WTC11 (cell line): ENCODE measurements around the gene GPR84. TPM values are rescaled to one million over a fixed set of nuclear protein-coding genes. Genes with fewer than 3 reads are reported as not detected.

Experiments
- ATAC-seq: fragments of 200-7000 bp; cut with Tn5 transposase; 2 replicates; pipeline ENCODE4 v1.10.0; 2021; ENCODE audit warnings: mild to moderate bottlenecking, moderate library complexity
- CTCF ChIA-PET: fragments of 300-600 bp; sonication (Branson Sonifier 250); formaldehyde crosslinking; loops from one replicate; lab custom pipeline; 2021; ENCODE audit warnings: antibody characterized with exemption; lab: Charles Lee
- POLR2A ChIA-PET: fragments of 350-600 bp; sonication (Branson Sonifier 250); formaldehyde crosslinking; loops from one replicate; lab custom pipeline; 2021; ENCODE audit warnings: antibody characterized with exemption; lab: Charles Lee
- DNase-seq: peaks from one replicate; pipeline ENCODE4 v3.0.0; 2021; ENCODE audit warnings: low spot score
- H3K27ac Mint-ChIP-seq: 2 replicates; pipeline ENCODE4 v1.8.0; 2021; ENCODE audit warnings: mixed read lengths
- H3K27me3 Mint-ChIP-seq: 2 replicates; pipeline ENCODE4 v1.8.0; 2021; ENCODE audit warnings: low read depth, mild to moderate bottlenecking, moderate library complexity, mixed read lengths
- H3K36me3 Mint-ChIP-seq: 2 replicates; pipeline ENCODE4 v1.8.0; 2021; ENCODE audit warnings: mixed read lengths
- H3K4me1 Mint-ChIP-seq: 2 replicates; pipeline ENCODE4 v1.8.0; 2022; ENCODE audit warnings: mixed read lengths
- H3K4me3 Mint-ChIP-seq: 2 replicates; pipeline ENCODE4 v1.8.0; 2021; ENCODE audit warnings: mild to moderate bottlenecking, moderate library complexity, mixed read lengths
- H3K9me3 Mint-ChIP-seq: 2 replicates; pipeline ENCODE4 v1.8.0; 2021; ENCODE audit warnings: mixed read lengths
- ATF1 ChIP-seq: sonication (generic); formaldehyde crosslinking; IDR thresholded peaks from 2 replicates; pipeline ENCODE4 v1.8.1; 2023; ENCODE audit warnings: mild to moderate bottlenecking, moderate library complexity, missing genetic modification reagents
- CBFB ChIP-seq: sonication (generic); formaldehyde crosslinking; IDR thresholded peaks from 2 replicates; pipeline ENCODE4 v1.8.1; 2022; ENCODE audit warnings: mild to moderate bottlenecking, low read depth, missing genetic modification reagents
- EMX1 ChIP-seq: fragments of 250-450 bp; sonication (Bioruptor Pico); IDR thresholded peaks from 2 replicates; pipeline ENCODE4 v1.8.0; 2021; ENCODE audit warnings: mild to moderate bottlenecking
- ESRRA ChIP-seq: sonication (generic); formaldehyde crosslinking; IDR thresholded peaks from 2 replicates; pipeline ENCODE4 v1.8.1; 2022; ENCODE audit warnings: mild to moderate bottlenecking, missing genetic modification reagents, borderline replicate concordance
- FOXK1 ChIP-seq: sonication (generic); formaldehyde crosslinking; IDR thresholded peaks from 2 replicates; pipeline ENCODE4 v1.8.0; 2022; ENCODE audit warnings: mild to moderate bottlenecking, moderate library complexity, missing genetic modification reagents
- GRHL2 ChIP-seq: fragments of 250-450 bp; sonication (Bioruptor Pico); IDR thresholded peaks from 2 replicates; pipeline ENCODE4 v1.8.0; 2022; ENCODE audit warnings: mild to moderate bottlenecking, moderate library complexity; ENCODE audit not compliant: insufficient replicate concordance, severe bottlenecking
- HMGA2 ChIP-seq: fragments of 250-450 bp; sonication (Bioruptor Pico); IDR thresholded peaks from 2 replicates; pipeline ENCODE4 v1.4.0; 2021; ENCODE audit warnings: mild to moderate bottlenecking, moderate library complexity
- HMGXB4 ChIP-seq: sonication (generic); formaldehyde crosslinking; IDR thresholded peaks from 2 replicates; pipeline ENCODE4 v1.8.1; 2023; ENCODE audit warnings: mild to moderate bottlenecking, moderate library complexity, missing genetic modification reagents
- JUN ChIP-seq: sonication (generic); formaldehyde crosslinking; IDR thresholded peaks from 2 replicates; pipeline ENCODE4 v1.8.0; 2023; ENCODE audit warnings: mild to moderate bottlenecking, missing genetic modification reagents
- MAX ChIP-seq: sonication (generic); formaldehyde crosslinking; IDR thresholded peaks from 2 replicates; pipeline ENCODE4 v1.8.0; 2022; ENCODE audit warnings: mild to moderate bottlenecking, missing genetic modification reagents
- NFYB ChIP-seq: sonication (generic); formaldehyde crosslinking; conservative IDR thresholded peaks from 2 replicates; pipeline ENCODE4 v1.8.0; 2022; ENCODE audit warnings: low read depth, missing genetic modification reagents
- NR1H2 ChIP-seq: sonication (generic); formaldehyde crosslinking; IDR thresholded peaks from 2 replicates; pipeline ENCODE4 v1.9.0; 2021; ENCODE audit warnings: mild to moderate bottlenecking, moderate library complexity, missing genetic modification reagents
- PRDM15 ChIP-seq: sonication (generic); formaldehyde crosslinking; IDR thresholded peaks from 2 replicates; pipeline ENCODE4 v1.8.0; 2022; ENCODE audit warnings: missing genetic modification reagents
- RORB ChIP-seq: fragments of 250-450 bp; sonication (Bioruptor Pico); IDR thresholded peaks from 2 replicates; pipeline ENCODE4 v1.9.0; 2021; ENCODE audit warnings: mild to moderate bottlenecking
- SMAD3 ChIP-seq: sonication (generic); formaldehyde crosslinking; IDR thresholded peaks from 2 replicates; pipeline ENCODE4 v1.8.0; 2022; ENCODE audit warnings: missing genetic modification reagents, mild to moderate bottlenecking, borderline replicate concordance
- SOX15 ChIP-seq: fragments of 250-450 bp; sonication (Bioruptor Pico); IDR thresholded peaks from 2 replicates; pipeline ENCODE4 v1.9.0; 2021; ENCODE audit warnings: mild to moderate bottlenecking
- TEAD1 ChIP-seq: sonication (generic); formaldehyde crosslinking; IDR thresholded peaks from 2 replicates; pipeline ENCODE4 v1.8.0; 2022; ENCODE audit warnings: mild to moderate bottlenecking, missing genetic modification reagents
- TEAD4 ChIP-seq: sonication (generic); formaldehyde crosslinking; IDR thresholded peaks from 2 replicates; pipeline ENCODE4 v1.8.0; 2022; ENCODE audit warnings: mild to moderate bottlenecking, missing genetic modification reagents
- ZBTB21 ChIP-seq: sonication (generic); formaldehyde crosslinking; IDR thresholded peaks from 2 replicates; pipeline ENCODE4 v1.8.1; 2023; ENCODE audit warnings: mild to moderate bottlenecking, missing genetic modification reagents, borderline replicate concordance
- ZNF219 ChIP-seq: sonication (generic); formaldehyde crosslinking; IDR thresholded peaks from 2 replicates; pipeline ENCODE4 v1.8.0; 2023; ENCODE audit warnings: missing genetic modification reagents, mild to moderate bottlenecking, borderline replicate concordance
- ZNF317 ChIP-seq: sonication (generic); formaldehyde crosslinking; IDR thresholded peaks from 2 replicates; pipeline ENCODE4 v1.8.1; 2023; ENCODE audit warnings: low read depth, mild to moderate bottlenecking, moderate library complexity, missing genetic modification reagents, borderline replicate concordance
- ZNF416 ChIP-seq: fragments of 250-450 bp; sonication (Bioruptor Pico); IDR thresholded peaks from 2 replicates; pipeline ENCODE4 v1.9.0; 2021; ENCODE audit warnings: mild to moderate bottlenecking, inconsistent platforms
- ZNF532 ChIP-seq: fragments of 250-450 bp; sonication (Bioruptor Pico); IDR thresholded peaks from 2 replicates; pipeline ENCODE4 v1.9.0; 2021; ENCODE audit warnings: mild to moderate bottlenecking, borderline replicate concordance
- total RNA-seq: library from RNA; stranded (reverse); gene quantifications from 3 replicates; pipeline ENCODE4 v1.2.3, GENCODE V29; 2021

GPR84 gene
- total RNA-seq, 1 experiment from 2014 or later = 0.13 TPM

GRCh38 chr12:54349036-54349435 is 15.2 kb downstream of the GPR84 start:
- H3K36me3 Mint-ChIP-seq = peaks cover 46% of the 10 kb centered on the region
- H3K4me3 Mint-ChIP-seq = no peak overlapping the region
- ATAC-seq = no peak
- H3K27me3 Mint-ChIP-seq = peaks cover 18% of the 10 kb centered on the region
- POLR2A ChIA-PET = no interaction called here
- peaks cover 47% of the 10 kb centered on the region for H3K4me1 Mint-ChIP-seq
- CTCF ChIA-PET = interaction anchor here (1.0 kb wide), 1 partner anchor 10 kb away, joined by 3 read pairs; no protein-coding TSS in a partner anchor
- TF ChIP-seq JUN (CRISPR knock-in tag) (no peak), CBFB (CRISPR knock-in tag) (no peak), SMAD3 (CRISPR knock-in tag) (no peak), TEAD1 (CRISPR knock-in tag) (no peak), FOXK1 (no peak), SOX15 (no peak), HMGA2 (no peak), ATF1 (CRISPR knock-in tag) (no peak), MAX (no peak), NFYB (CRISPR knock-in tag) (no peak), PRDM15 (CRISPR knock-in tag) (no peak), GRHL2 (CRISPR knock-in tag) (no peak), RORB (CRISPR knock-in tag) (no peak), EMX1 (CRISPR knock-in tag) (no peak), NR1H2 (CRISPR knock-in tag) (no peak), ZBTB21 (CRISPR knock-in tag) (no peak), ZNF416 (no peak), TEAD4 (CRISPR knock-in tag) (no peak), ZNF317 (CRISPR knock-in tag) (no peak)
- TF ChIP-seq, all 79 proteins: peak for 0
- Mint-ChIP-seq H3K9me3 (no peaks in the 10 kb centered on the region), H3K27ac (no peak overlapping the region)
- no peak for DNase-seq

- no peak for ATAC-seq
- ChIA-PET CTCF (interaction anchor here (0.8 to 1.5 kb wide), 4 partner anchors 17 to 90 kb away, joined by 3 to 4 read pairs (median 3); partner anchors contain the start of gene COPZ1), POLR2A (interaction anchor here (0.8 kb wide), 1 partner anchor 16 kb away, joined by 3 read pairs; no protein-coding TSS in a partner anchor)
- H3K4me1 Mint-ChIP-seq = peaks cover 5% of the 10 kb centered on the region
- no peak overlapping the region for H3K27ac Mint-ChIP-seq
- peaks cover 46% of the 10 kb centered on the region for H3K36me3 Mint-ChIP-seq
- no peaks in the 10 kb centered on the region for H3K9me3 Mint-ChIP-seq
- DNase-seq = no peak
- no peak for TF ChIP-seq ZNF219 (CRISPR knock-in tag)
- TF ChIP-seq ZNF532 (CRISPR knock-in tag) = no peak
- TF ChIP-seq ESRRA (CRISPR knock-in tag) = no peak
- no peak for TF ChIP-seq HMGXB4
- TF ChIP-seq SMAD3 (CRISPR knock-in tag) = no peak
- no peak for TF ChIP-seq JUN (CRISPR knock-in tag)
- no peaks in the 10 kb centered on the region for H3K27me3 Mint-ChIP-seq
- no peak overlapping the region for H3K4me3 Mint-ChIP-seq
These were observed 22.6 kb downstream of the GPR84 start for GRCh38 chr12:54341378-54342300.
